ENCODE results near the gene GPATCH3.
"Not testable (repeated sequence)": the region's sequence is repeated elsewhere in the genome, so short reads cannot be mapped to it uniquely, and the experiment has no call there.

GPATCH3 gene

DNA sequence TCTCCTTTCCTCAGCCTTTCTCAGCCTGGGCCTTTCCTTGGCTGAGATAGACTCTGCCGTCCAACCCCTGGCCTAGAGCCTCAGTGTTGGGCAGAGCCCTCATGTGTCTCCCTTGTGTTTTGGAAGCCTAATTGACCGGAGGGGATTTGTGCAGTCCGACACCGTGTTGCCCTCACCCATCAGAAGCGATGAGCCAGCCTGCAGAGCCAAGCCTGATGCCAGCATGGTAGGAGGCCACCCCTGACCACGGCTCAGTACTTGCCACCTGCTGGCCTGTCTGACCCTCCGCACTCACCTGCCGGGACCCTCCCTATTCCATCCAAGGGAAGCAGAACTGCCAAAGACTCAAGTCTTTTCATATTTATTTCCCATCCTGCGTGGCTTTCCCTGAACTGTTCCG, 46.7 kb downstream of the GPATCH3 start:
- no peaks in the 10 kb centered on the region for H3K9me3 Mint-ChIP-seq
- intact Hi-C loops (cut with micrococcal nuclease): loop anchor here (1.0 kb wide), 1 partner anchor 25 kb away; no protein-coding TSS in a partner anchor
- no peak overlapping the region for H3K27ac Mint-ChIP-seq
- peaks cover 97% of the 10 kb centered on the region for H3K36me3 Mint-ChIP-seq (ENCODE audit: low read depth)
- no peaks in the 10 kb centered on the region for H3K4me1 Mint-ChIP-seq (ENCODE audit: low read depth)
- H3K27me3 Mint-ChIP-seq: no peaks in the 10 kb centered on the region
- H3K4me3 Mint-ChIP-seq: no peak overlapping the region

DNA sequence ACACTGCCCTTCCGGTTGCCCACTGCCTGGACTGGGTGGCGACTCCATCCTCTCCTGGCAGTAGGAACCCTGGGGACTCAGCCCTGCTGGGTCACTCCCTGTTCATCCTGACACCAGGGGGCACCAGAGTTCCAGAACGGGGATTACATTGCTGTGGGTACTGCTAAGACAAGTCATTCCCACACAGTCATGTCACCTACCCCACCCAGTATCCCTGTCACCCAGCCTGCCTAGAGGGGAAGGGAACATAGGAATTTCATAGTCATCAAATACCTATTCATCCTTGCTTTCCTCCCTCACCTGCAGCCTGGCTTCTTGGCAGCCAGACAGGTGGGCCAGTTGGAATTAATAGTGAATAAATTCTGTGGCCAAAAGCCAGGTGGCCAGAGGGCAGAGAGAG, 47.1 kb downstream of the GPATCH3 start:
- H3K9me3 Mint-ChIP-seq: no peaks in the 10 kb centered on the region
- H3K36me3 Mint-ChIP-seq (ENCODE audit: low read depth): peaks cover 100% of the 10 kb centered on the region
- intact Hi-C loops (cut with micrococcal nuclease): loop anchor here (1.0 kb wide), 1 partner anchor 25 kb away; no protein-coding TSS in a partner anchor
- H3K27me3 Mint-ChIP-seq: no peaks in the 10 kb centered on the region
- H3K4me1 Mint-ChIP-seq (ENCODE audit: low read depth): no peaks in the 10 kb centered on the region
- H3K4me3 Mint-ChIP-seq: no peak overlapping the region
- H3K27ac Mint-ChIP-seq: no peak overlapping the region

DNA sequence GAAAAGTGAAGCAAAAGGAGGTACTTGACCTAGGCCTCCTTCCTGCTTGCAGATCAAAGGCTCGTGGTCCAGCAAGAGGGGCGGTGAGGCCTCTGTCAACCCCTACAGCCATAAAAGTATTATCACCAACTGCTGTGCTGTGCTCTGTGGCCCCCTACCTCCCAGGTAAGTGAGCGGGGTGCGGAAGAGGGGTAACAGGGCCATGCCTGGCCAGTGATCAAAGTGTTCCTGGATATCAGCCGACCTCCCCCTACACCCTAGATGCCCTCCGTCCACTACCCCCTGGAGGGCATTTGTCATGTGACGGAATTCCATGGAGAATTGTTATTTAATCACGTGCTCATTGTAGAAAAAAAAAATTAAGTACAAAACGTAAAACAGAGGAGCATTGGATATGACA, 47.6 kb downstream of the GPATCH3 start:
- no peak overlapping the region for H3K4me3 Mint-ChIP-seq

DNA sequence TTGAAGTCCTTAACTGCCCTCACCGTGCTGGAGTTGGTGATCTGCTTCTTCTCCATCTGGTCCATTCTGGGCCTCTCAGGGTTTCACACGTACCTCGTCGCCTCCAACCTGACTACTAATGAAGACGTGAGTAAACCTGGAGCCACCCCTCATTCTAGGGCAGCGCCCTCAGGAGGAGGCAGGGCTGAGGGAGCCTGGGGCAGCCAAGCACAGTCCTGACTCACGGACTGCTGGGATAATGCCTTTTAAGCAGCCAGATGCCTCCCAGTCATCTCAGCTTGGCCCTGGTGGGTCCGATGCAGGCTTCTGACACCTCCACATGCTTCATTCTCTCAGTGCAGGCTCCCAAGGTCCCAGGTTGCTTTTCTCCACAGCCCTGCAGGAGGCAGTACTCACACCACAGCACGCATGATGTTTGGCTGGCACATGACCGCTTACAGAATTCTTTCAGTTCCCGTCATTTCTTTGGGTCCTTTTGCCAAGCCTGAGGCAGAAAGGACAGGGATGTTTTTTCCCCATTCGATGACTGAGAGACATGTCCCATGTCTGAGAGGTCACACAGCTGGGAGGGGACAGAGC, 49.1 kb downstream of the GPATCH3 start:
- intact Hi-C loops (cut with micrococcal nuclease): no loop called here
- Mint-ChIP-seq H3K27ac (no peak overlapping the region), H3K4me3 (no peak overlapping the region), H3K27me3 (no peaks in the 10 kb centered on the region), H3K4me1 (ENCODE audit: low read depth) (no peaks in the 10 kb centered on the region), H3K36me3 (ENCODE audit: low read depth) (peaks cover 99% of the 10 kb centered on the region), H3K9me3 (no peaks in the 10 kb centered on the region)

More for the DNA sequence above, 47.6 kb downstream of the GPATCH3 start:
- Mint-ChIP-seq H3K36me3 (ENCODE audit: low read depth) (peaks cover 100% of the 10 kb centered on the region), H3K27me3 (no peaks in the 10 kb centered on the region), H3K27ac (no peak overlapping the region), H3K9me3 (no peaks in the 10 kb centered on the region), H3K4me1 (ENCODE audit: low read depth) (no peaks in the 10 kb centered on the region)
- intact Hi-C loops (cut with micrococcal nuclease): loop anchor here (1.0 kb wide), 1 partner anchor 26 kb away; no protein-coding TSS in a partner anchor

DNA sequence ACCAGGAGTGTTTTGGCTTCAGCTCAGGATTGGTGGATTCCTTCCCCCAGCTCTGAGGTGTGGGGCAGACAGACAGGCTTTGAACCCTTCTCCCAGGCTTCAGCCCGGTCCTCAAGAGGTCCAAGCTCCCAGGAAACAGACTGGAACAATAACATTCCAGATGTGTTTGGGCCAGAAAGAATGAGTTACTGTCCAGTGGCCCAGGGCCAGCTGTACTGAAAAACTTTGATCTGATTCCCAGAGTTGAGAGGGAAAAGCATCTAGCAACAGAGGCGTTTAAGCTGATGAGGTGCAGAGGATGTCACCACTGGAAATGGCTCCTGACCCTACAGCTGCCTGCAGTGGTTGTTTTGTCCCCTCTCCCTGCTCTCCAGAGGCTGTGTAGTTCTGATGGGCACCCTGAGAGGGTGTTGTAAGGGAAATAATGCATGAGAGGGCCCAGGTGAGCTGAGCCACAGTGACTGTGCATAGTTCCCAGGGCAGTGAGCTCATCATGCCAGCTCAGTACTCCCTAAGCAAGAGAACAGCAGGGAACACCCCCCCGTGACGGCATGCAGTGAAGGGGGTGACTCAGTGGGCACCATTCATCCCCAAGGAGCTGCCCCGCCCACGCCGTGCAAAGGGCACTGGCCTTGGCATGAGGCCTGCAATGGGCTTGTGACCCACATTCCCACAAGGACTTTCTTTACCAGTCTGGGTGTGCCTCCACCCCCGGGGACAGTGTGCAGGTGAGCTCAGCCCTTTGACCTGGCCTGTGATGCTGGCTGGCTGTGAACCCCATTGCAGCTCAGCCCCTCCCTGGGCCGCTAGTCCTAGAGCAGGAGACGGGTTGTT, 51.1 kb downstream of the GPATCH3 start:
- no peaks in the 10 kb centered on the region for H3K27me3 Mint-ChIP-seq
- no peaks in the 10 kb centered on the region for H3K9me3 Mint-ChIP-seq
- H3K4me3 Mint-ChIP-seq: no peak overlapping the region
- H3K36me3 Mint-ChIP-seq (ENCODE audit: low read depth): peaks cover 90% of the 10 kb centered on the region
- intact Hi-C loops (cut with micrococcal nuclease): no loop called here
- no peaks in the 10 kb centered on the region for H3K4me1 Mint-ChIP-seq (ENCODE audit: low read depth)
- H3K27ac Mint-ChIP-seq: no peak overlapping the region

DNA sequence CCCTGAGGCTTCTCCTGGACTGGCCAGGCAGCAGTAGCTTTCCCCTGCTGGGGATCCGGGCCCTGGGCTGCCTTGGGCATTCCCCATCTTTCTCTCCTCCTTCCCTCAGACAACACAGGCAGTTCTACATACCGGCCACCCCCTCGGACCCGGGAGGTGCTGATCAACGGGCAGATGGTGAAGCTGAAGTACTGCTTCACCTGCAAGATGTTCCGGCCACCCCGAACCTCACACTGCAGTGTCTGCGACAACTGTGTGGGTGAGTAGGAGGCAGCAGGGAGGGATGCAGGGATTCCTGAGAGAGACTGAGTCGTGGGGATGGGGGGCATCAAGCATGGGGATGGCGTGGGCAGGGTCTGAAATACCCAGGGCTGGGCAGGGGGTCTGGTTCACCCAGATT, 51.8 kb downstream of the GPATCH3 start:
- Mint-ChIP-seq H3K4me1 (ENCODE audit: low read depth) (no peaks in the 10 kb centered on the region), H3K27ac (no peak overlapping the region), H3K36me3 (ENCODE audit: low read depth) (peaks cover 90% of the 10 kb centered on the region), H3K27me3 (no peaks in the 10 kb centered on the region), H3K9me3 (no peaks in the 10 kb centered on the region), H3K4me3 (no peak overlapping the region)
- intact Hi-C loops (cut with micrococcal nuclease): no loop called here

DNA sequence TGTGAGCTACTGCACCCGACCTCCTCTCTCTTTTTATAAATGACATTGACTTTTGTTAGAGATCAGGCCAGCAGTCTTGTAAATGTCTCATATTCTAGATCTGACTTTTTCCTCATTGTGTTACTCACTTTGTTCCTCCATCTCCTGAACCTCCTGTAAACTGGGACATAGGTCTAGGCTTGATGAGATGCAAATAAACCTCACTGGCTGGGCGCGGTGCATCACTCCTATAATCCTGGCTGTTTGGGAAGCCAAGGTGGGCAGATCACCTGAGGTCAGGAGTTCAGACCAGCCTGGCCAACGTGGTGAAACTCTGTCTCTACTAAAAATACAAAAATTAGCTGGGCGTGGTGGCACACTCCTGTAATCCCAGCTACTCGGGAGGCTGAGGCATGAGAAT, 52.4 kb downstream of the GPATCH3 start:
- H3K4me1 Mint-ChIP-seq (ENCODE audit: low read depth); H3K4me3 Mint-ChIP-seq; H3K27ac Mint-ChIP-seq; H3K9me3 Mint-ChIP-seq; H3K27me3 Mint-ChIP-seq; intact Hi-C loops (cut with micrococcal nuclease): not testable (repeated sequence)
- peaks cover 90% of the 10 kb centered on the region for H3K36me3 Mint-ChIP-seq (ENCODE audit: low read depth)

DNA sequence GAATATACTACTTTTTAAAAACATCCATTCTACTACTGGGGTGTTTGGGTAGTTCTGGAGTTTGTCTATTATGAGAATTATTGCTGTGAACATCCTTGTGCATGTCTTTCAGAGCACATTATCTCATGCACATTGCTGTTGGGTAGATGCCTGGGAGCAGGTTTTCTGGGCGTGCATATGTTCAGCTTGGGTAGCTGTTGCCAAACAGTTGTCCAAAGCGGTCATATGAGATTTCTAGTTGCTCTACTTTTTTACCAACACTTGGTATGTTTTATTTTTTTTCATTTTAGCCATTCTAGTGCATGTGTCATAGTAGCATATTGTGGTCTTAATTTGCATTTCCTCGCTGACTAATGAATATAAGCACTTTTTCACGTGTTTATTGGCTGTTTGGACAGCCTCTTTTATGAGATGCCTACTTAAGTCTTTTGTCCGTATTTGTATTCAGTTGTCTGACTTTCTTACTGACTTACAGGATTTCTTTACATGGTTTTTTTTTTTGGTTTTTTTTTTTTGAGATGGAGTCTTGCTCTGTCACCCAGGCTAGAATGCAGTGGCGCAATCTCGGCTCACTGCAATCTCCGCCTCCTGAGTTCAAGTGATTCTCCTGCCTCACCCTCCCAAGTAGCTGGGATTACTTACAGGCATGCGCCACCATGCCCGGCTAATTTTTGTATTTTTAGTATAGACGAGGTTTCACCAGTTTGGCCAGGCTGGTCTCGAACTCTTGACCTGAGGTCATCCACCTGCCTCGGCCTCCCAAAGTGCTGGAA, 55.7 kb downstream of the GPATCH3 start:
- peaks cover 90% of the 10 kb centered on the region for H3K36me3 Mint-ChIP-seq (ENCODE audit: low read depth)
- H3K4me3 Mint-ChIP-seq: no peak overlapping the region
- no peaks in the 10 kb centered on the region for H3K27me3 Mint-ChIP-seq
- no peaks in the 10 kb centered on the region for H3K9me3 Mint-ChIP-seq
- H3K4me1 Mint-ChIP-seq (ENCODE audit: low read depth): no peaks in the 10 kb centered on the region
- intact Hi-C loops (cut with micrococcal nuclease): no loop called here
- H3K27ac Mint-ChIP-seq: no peak overlapping the region
